HCT116 (cell line): ENCODE results near the gene BCR.

Experiments
- CEBPB ChIP-seq: IDR thresholded peaks from 2 replicates; pipeline ENCODE4 v1.6.1; 2012; ENCODE audit warnings: low read depth
- CTCF ChIP-seq, 3 experiments: fragments of 200-600 bp in 1 of 3; sonication (generic) in 1 of 3; IDR thresholded peaks in 2 of 3; conservative IDR thresholded peaks in 1 of 3; 2 replicates each; pipeline ENCODE4 v1.5.1; 2012 to 2017; ENCODE audit warnings: low read depth in 2 of 3, low read length in 2 of 3, antibody characterized with exemption in 1 of 3, borderline replicate concordance in 1 of 3, control low read depth in 1 of 3, mild to moderate bottlenecking in 1 of 3, mixed read lengths in 1 of 3, mixed run types in 1 of 3, moderate library complexity in 1 of 3; ENCODE audit not compliant: insufficient read depth in 1 of 3
- ELF1 ChIP-seq: IDR thresholded peaks from 2 replicates; pipeline ENCODE4 v1.6.1; 2012; ENCODE audit warnings: low read depth, borderline replicate concordance
- EZH2 ChIP-seq: fragments of 200-600 bp; sonication (generic); IDR thresholded peaks from 2 replicates; pipeline ENCODE4 v1.6.1; 2017; ENCODE audit warnings: antibody characterized with exemption, mixed run types
- JUND ChIP-seq: IDR thresholded peaks from 2 replicates; pipeline ENCODE4 v1.6.1; 2012
- POLR2A ChIP-seq: IDR thresholded peaks from 2 replicates; pipeline ENCODE4 v1.7.0; 2011; ENCODE audit warnings: borderline replicate concordance; ENCODE audit not compliant: insufficient read depth, insufficient read length; ENCODE audit errors: extremely low read depth
- RAD21 ChIP-seq: IDR thresholded peaks from 2 replicates; pipeline ENCODE4 v1.6.1; 2012; ENCODE audit warnings: low read depth, mild to moderate bottlenecking
- REST ChIP-seq: IDR thresholded peaks from 2 replicates; pipeline ENCODE4 v1.6.1; 2012; ENCODE audit warnings: low read depth
- YY1 ChIP-seq: IDR thresholded peaks from 2 replicates; pipeline ENCODE4 v1.6.1; 2011; ENCODE audit warnings: low read length, low read depth, moderate library complexity, mild to moderate bottlenecking; ENCODE audit not compliant: insufficient replicate concordance; ENCODE audit errors: extremely low read depth
- ZNF274 ChIP-seq: fragments of 200-500 bp; sonication (Bioruptor generic); IDR thresholded peaks from 2 replicates; pipeline ENCODE4 v1.6.1; 2014; ENCODE audit warnings: mild to moderate bottlenecking, low read depth, low read length, inconsistent platforms
- TF ChIP-seq, protein P1 (sequence below): IDR thresholded peaks from 2 replicates; pipeline ENCODE4 v1.6.1; 2012

DNA sequence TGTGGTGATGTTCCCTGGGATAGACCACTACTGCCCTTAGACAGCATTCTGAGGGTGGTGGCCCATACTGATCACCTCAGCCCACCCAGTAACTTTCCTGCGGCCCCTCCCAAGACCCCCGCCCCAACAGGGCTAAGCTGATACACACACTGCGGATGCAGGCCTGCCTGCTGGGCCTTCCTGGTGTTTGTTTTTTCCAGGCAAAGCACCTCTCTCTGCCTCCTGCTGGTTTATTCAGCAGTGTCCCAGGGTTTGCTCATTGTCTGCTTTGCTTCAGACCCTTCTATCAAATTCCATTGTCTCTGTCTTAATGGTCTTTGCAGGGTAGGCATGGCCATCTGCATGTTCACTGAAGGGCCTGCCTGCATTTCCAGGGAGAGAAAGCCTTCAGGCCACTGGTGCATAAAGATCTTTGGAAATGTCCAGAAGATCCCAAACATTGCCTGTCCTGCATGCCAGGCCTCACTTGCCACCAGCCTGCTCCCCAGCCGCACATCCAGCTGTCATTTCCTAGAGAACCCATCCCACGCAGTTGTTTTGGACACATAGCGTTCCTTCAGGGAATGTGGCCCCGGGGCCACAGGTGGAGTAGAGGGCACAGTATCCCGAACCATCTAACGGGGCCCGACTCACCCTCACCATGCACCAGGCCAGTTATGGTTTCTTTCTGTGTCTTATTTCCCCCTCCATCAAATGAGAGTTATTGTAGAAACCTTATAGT lies 50.2 kb downstream of the BCR start:
- TF ChIP-seq CTCF (IDR thresholded peaks at IDR 0.05 in 2 of 3, conservative IDR thresholded peaks at IDR 0.05 in 1 of 3; ENCODE audit: borderline replicate concordance in 1 of 3, insufficient read depth in 1 of 3, low read depth in 2 of 3, low read length in 2 of 3) (no peak), CEBPB (no peak), EZH2 (no peak), ELF1 (no peak), RAD21 (no peak), JUND (no peak), REST (no peak), ZNF274 (no peak), POLR2A (no peak), YY1 (no peak)
- TF ChIP-seq, protein P1, sequence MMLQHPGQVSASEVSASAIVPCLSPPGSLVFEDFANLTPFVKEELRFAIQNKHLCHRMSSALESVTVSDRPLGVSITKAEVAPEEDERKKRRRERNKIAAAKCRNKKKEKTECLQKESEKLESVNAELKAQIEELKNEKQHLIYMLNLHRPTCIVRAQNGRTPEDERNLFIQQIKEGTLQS = no peak
